Gastrocnemius medialis (tissue), 4 donors: ENCODE results near the gene MYB.

Source experiments
- POLR2A ChIP-seq, 2 donors: fragments of 450-650 bp; IDR thresholded peaks; one replicate each; pipeline ENCODE4 v1.6.1; 2017; ENCODE audit warnings: antibody characterized with exemption in 2 of 2, mild to moderate bottlenecking in 2 of 2, moderate library complexity in 2 of 2
- TF ChIP-seq, protein P1 (sequence below), 5 experiments: fragments of 450-650 bp in 3 of 5; fragments of 200-600 bp in 2 of 5; sonication (generic) in 2 of 5; IDR thresholded peaks in 4 of 5; conservative IDR thresholded peaks in 1 of 5; 1 replicate in 4 of 5; 2 replicates in 1 of 5; pipeline ENCODE4 v1.5.1; 2016 to 2019; ENCODE audit warnings: antibody characterized with exemption in 5 of 5, mild to moderate bottlenecking in 3 of 5, moderate library complexity in 3 of 5

GRCh38 chr6:135181333-135182070 lies 394 bp downstream of the MYB start:
- no peak for TF ChIP-seq POLR2A (IDR thresholded peaks at IDR 0.05)
- TF ChIP-seq, protein P1, sequence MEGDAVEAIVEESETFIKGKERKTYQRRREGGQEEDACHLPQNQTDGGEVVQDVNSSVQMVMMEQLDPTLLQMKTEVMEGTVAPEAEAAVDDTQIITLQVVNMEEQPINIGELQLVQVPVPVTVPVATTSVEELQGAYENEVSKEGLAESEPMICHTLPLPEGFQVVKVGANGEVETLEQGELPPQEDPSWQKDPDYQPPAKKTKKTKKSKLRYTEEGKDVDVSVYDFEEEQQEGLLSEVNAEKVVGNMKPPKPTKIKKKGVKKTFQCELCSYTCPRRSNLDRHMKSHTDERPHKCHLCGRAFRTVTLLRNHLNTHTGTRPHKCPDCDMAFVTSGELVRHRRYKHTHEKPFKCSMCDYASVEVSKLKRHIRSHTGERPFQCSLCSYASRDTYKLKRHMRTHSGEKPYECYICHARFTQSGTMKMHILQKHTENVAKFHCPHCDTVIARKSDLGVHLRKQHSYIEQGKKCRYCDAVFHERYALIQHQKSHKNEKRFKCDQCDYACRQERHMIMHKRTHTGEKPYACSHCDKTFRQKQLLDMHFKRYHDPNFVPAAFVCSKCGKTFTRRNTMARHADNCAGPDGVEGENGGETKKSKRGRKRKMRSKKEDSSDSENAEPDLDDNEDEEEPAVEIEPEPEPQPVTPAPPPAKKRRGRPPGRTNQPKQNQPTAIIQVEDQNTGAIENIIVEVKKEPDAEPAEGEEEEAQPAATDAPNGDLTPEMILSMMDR (IDR thresholded peaks at IDR 0.05 in 4 of 5, conservative IDR thresholded peaks at IDR 0.05 in 1 of 5), result no peak
